ENCODE results near the gene RBPJL.
"Not testable (repeated sequence)": the region's sequence is repeated elsewhere in the genome, so short reads cannot be mapped to it uniquely, and the experiment has no call there.

RBPJL gene

GRCh38 chr20:45342855-45343531, 36.4 kb downstream of the RBPJL start:
- DNase-seq (ENCODE audit: low spot score) = no peak

- no peak for DNase-seq (ENCODE audit: low spot score)
These were observed 37.0 kb downstream of the RBPJL start for GRCh38 chr20:45343532-45344167.

- peak; percentile 85 for DNase-seq (ENCODE audit: low spot score)
These were observed 37.7 kb downstream of the RBPJL start for GRCh38 chr20:45344168-45344860.

- no peak for DNase-seq (ENCODE audit: low spot score)
These were observed 38.7 kb downstream of the RBPJL start for GRCh38 chr20:45345104-45345936.

- no peak for DNase-seq (ENCODE audit: low spot score)
These were observed 39.7 kb downstream of the RBPJL start for GRCh38 chr20:45346291-45346718.

- DNase-seq (ENCODE audit: low spot score) = no peak
These were observed 40.2 kb downstream of the RBPJL start for GRCh38 chr20:45346851-45347250.

GRCh38 chr20:45347297-45347935, 40.8 kb downstream of the RBPJL start:
- DNase-seq (ENCODE audit: low spot score) = no peak

GRCh38 chr20:45347936-45348778, 41.5 kb downstream of the RBPJL start, which contains the start of gene SDC4:
SDC4 (minus strand) TSS chr20:45348424; CDS start chr20:45348384, 40 bp downstream.
- peak; percentile 88 for DNase-seq (ENCODE audit: low spot score)

GRCh38 chr20:45350217-45350616, 43.6 kb downstream of the RBPJL start:
- DNase-seq (ENCODE audit: low spot score) = no peak

GRCh38 chr20:45350795-45351194, 44.2 kb downstream of the RBPJL start:
- not testable (repeated sequence) for DNase-seq (ENCODE audit: low spot score)

- no peak for DNase-seq (ENCODE audit: low spot score)
These were observed 46.1 kb downstream of the RBPJL start for GRCh38 chr20:45352729-45353128.

GRCh38 chr20:45353746-45354145, 47.1 kb downstream of the RBPJL start:
- no peak for DNase-seq (ENCODE audit: low spot score)

GRCh38 chr20:45354423-45355208, 48.0 kb downstream of the RBPJL start:
- DNase-seq (ENCODE audit: low spot score) = no peak

- peak; percentile 59 for DNase-seq (ENCODE audit: low spot score)
These were observed 48.8 kb downstream of the RBPJL start for GRCh38 chr20:45355209-45356084.

GRCh38 chr20:45358282-45359068, 51.8 kb downstream of the RBPJL start:
- peak; percentile 69 for DNase-seq (ENCODE audit: low spot score)

GRCh38 chr20:45359069-45359405, 52.4 kb downstream of the RBPJL start:
- no peak for DNase-seq (ENCODE audit: low spot score)

- no peak for DNase-seq (ENCODE audit: low spot score)
These were observed 52.9 kb downstream of the RBPJL start for GRCh38 chr20:45359406-45360148.
